H1 (cell line): ENCODE measurements around the gene ADCY7. TPM values are rescaled to one million over a fixed set of nuclear protein-coding genes. Genes with fewer than 3 reads are reported as not detected.

ENCODE experiments used
- CHD2 ChIP-seq: IDR thresholded peaks from 2 replicates; pipeline ENCODE4 v1.6.1; 2012; ENCODE audit warnings: low read length, improper control_type of control experiment
- HDAC6 ChIP-seq: IDR thresholded peaks from one replicate; pipeline ENCODE4 v1.7.1; 2012; ENCODE audit warnings: low read depth, mild to moderate bottlenecking, inconsistent platforms, low read length, moderate library complexity
- SUZ12 ChIP-seq: fragments of 200-600 bp; sonication (generic); IDR thresholded peaks from 2 replicates; pipeline ENCODE4 v1.6.1; 2012; ENCODE audit warnings: mild to moderate bottlenecking, inconsistent platforms, low read length, moderate library complexity, mixed read lengths
- ZNF274 ChIP-seq: IDR thresholded peaks from 2 replicates; pipeline ENCODE4 v1.7.0; 2012; ENCODE audit warnings: low read length, borderline replicate concordance; ENCODE audit errors: extremely low read depth
- polyA plus RNA-seq, 7 experiments: library from polyadenylated mRNA; depleted of rRNA in 3 of 7; stranded (reverse) in 5 of 7; unstranded in 2 of 7; fragments of >200 nt in 5 of 7; fragments of 200-250 nt in 2 of 7; gene quantifications; 1 replicate in 5 of 7; 2 replicates in 1 of 7; 4 replicates in 1 of 7; pipeline versions ENCODE4 v1.2.1 to v1.2.3, GENCODE V29; 2011 to 2013; ENCODE audit warnings: missing spikeins in 2 of 7, mixed read lengths in 2 of 7
- total RNA-seq: library from RNA; stranded (reverse); fragmentation: NEBNext Ultra II Directional; extraction: Animal tissue kit (Norgen Biotek cat#: 25700); gene quantifications from 2 replicates; pipeline ENCODE4 v1.2.1, GENCODE V29; 2021

ADCY7 gene
- total and polyA plus RNA-seq, 2 of the 8 experiments (the other 6 are each of a cell fraction or from before 2014, with no cell fraction given): 2.4 to 5.1 TPM

GRCh38 chr16:50254072-50254471 lies 12.3 kb upstream of the ADCY7 start (continued):
- no peak for TF ChIP-seq SUZ12
- TF ChIP-seq ZNF274: no peak
- no peak for TF ChIP-seq HDAC6
- no peak for TF ChIP-seq CHD2
